ENCODE measurements around the gene HOXD8.

DNA sequence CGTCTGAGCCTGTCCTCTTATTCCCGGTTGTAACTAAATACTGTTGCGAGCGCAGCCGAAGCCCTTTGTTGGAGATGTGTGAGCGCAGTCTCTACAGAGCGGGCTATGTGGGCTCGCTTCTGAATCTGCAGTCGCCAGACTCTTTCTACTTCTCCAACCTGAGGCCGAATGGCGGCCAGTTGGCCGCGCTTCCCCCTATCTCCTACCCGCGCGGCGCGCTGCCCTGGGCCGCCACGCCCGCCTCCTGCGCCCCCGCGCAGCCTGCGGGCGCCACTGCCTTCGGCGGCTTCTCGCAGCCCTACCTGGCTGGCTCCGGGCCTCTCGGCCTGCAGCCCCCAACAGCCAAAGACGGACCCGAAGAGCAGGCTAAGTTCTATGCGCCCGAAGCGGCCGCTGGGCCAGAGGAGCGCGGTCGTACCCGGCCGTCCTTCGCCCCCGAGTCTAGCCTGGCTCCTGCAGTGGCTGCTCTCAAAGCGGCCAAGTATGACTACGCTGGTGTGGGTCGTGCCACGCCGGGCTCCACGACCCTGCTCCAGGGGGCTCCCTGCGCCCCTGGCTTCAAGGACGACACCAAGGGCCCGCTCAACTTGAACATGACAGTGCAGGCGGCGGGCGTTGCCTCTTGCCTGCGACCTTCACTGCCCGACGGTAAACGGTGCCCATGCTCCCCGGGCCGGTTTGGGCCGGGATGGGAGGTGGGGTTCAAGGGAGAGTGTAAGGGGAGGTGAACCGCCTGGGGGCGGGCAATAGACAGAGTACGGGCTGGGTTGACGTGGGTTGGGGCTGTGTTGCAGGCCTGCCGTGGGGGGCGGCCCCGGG is 29.6 kb upstream of the HOXD8 start, which contains the start of gene HOXD12:
- TF ChIP-seq, protein P1, sequence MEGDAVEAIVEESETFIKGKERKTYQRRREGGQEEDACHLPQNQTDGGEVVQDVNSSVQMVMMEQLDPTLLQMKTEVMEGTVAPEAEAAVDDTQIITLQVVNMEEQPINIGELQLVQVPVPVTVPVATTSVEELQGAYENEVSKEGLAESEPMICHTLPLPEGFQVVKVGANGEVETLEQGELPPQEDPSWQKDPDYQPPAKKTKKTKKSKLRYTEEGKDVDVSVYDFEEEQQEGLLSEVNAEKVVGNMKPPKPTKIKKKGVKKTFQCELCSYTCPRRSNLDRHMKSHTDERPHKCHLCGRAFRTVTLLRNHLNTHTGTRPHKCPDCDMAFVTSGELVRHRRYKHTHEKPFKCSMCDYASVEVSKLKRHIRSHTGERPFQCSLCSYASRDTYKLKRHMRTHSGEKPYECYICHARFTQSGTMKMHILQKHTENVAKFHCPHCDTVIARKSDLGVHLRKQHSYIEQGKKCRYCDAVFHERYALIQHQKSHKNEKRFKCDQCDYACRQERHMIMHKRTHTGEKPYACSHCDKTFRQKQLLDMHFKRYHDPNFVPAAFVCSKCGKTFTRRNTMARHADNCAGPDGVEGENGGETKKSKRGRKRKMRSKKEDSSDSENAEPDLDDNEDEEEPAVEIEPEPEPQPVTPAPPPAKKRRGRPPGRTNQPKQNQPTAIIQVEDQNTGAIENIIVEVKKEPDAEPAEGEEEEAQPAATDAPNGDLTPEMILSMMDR (IDR thresholded peaks at IDR 0.05; ENCODE audit: insufficient read depth, low read length, poor library complexity, severe bottlenecking), result no peak
- no peak for TF ChIP-seq EZH2phosphoT487 (conservative IDR thresholded peaks at IDR 0.05; ENCODE audit: low read length)
